Stimulated activated CD8-positive, alpha-beta memory T cell treated with anti-CD3 and anti-CD28 coated beads, Interleukin-4, amount 100 ng/mL, for 48 hours (primary cell): Measurements from ENCODE around the gene BMP8A.
"Not testable (repeated sequence)": the region's sequence is repeated elsewhere in the genome, so short reads cannot be mapped to it uniquely, and the experiment has no call there.

ENCODE experiments used
- DNase-seq: peaks from one replicate; pipeline ENCODE4 v3.0.0-alpha.2; 2020

BMP8A gene

GRCh38 chr1:39491146-39491921, at the start of gene BMP8A:
TSS of gene BMP8A (plus strand) at chr1:39491636. CDS start at chr1:39491992, 356 bp downstream.
- peak; percentile 78 for DNase-seq

DNA sequence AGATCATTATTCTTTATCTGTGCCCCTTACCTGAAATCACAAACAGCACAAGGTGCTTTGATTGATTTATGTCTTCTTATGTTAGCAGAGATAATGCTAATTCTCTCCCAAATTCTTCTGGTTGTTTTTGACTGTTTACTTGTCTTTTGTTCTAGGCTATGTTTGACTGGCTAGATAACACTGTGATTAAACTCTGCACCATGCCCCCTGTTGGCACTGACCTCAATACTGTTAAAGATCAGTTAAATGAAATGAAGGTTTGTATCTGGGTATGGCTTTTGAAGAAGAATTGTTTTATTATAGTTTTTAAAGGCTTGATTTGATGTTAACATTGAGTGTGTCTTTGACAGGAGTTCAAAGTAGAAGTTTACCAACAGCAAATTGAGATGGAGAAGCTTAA, 49.6 kb upstream of the BMP8A start:
- no peak for DNase-seq

DNA sequence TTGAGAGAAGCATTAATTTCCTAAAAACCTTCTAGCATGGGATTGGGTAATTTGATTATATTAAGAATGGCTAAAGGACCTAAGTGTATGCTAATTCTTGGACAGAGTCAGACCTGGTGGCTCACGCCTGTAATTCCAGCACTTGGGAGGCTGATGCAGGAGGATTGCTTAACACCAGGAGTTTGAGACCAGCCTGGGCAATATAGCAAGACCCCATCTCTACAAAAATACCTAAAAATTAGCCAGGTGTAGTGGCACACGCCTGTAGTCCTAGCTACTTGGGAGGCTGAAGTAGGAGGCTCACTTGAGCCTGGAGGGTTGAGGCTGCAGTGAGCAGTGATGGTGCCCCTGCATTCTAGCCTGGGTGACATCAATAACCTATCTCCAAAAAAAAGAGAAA, 45.9 kb upstream of the BMP8A start:
- no peak for DNase-seq

- no peak for DNase-seq
These were observed 44.4 kb upstream of the BMP8A start for GRCh38 chr1:39446986-39447567.

GRCh38 chr1:39450041-39450440, 41.4 kb upstream of the BMP8A start:
- DNase-seq, result not testable (repeated sequence)

DNA sequence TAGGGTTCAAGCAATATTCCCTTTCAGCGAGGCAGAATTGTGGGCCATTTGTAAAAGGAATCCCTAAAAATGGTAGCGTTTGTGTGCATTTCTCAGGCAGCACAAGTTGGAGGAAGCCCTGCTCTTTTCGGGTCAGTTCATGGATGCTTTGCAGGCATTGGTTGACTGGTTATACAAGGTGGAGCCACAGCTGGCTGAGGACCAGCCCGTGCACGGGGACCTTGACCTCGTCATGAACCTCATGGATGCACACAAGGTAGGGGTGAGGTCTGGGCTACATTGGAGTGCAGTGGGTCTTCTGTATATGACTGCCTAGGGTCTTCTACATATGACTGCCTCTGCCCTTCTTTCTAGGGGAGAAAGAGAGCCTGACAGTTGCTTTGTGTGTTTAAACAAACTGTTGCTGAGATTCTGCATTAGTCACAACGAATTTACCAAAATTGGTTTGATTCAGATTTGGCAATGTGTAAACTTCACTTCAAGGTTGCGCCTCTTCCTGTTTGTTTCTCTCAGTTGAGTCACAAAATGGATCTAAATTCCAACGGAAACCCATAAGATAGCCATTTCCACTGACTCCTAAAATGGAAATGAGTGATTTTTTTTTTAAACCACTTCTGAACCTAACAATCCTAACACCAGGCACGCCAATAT, 40.4 kb upstream of the BMP8A start:
- no peak for DNase-seq

- no peak for DNase-seq
These were observed 39.4 kb upstream of the BMP8A start for GRCh38 chr1:39452081-39452480.

DNA sequence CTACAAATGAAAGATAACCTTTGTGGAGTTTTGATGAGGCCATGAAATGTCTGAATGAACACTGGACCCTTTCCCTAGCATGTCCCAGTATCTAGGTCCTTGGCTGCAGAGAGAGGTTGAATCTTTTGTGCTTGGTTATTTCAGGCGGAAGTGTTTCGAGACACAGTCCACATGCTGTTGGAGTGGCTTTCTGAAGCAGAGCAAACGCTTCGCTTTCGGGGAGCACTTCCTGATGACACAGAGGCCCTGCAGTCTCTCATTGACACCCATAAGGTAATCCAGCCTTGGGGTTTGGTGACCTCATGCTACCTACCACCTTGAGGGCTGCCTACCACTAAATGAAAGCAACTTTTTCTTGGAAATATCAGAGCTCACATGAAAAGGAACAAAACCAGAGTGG, 38.9 kb upstream of the BMP8A start:
- no peak for DNase-seq

DNA sequence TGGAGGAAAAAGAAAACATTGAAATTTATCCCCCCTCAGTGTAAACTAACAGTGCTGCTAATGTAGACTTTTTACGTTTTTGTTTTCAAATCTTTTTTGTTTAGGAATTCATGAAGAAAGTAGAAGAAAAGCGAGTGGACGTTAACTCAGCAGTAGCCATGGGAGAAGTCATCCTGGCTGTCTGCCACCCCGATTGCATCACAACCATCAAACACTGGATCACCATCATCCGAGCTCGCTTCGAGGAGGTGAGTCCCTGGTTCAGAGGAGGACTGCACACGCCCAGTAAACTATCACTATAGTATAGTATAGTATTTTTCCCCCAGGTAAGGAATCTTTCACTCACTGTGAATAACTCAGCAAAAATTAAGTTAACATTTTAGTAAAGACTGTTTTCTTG, 37.8 kb upstream of the BMP8A start:
- DNase-seq, result no peak

- DNase-seq, result no peak
These were observed 32.4 kb upstream of the BMP8A start for GRCh38 chr1:39458991-39459390.

DNA sequence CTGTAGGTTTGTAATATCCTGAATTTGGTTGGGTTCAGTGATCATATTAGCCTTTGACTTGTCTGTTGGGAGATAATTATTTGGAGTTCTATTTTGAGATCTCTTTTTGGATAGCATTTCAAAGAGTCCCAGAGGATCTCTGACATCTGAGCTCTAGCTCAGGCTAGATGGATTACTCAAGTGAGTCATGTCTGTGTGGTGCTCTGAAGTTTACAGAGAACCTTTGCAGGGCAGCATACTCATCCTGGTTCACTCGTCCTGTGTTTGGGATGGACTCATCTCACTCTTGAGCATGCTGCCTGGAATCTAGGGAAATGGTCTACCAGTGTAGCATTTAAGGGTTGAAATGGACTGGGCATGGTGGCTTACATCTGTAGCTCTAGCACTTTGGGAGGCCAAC, 29.4 kb upstream of the BMP8A start:
- no peak for DNase-seq

DNA sequence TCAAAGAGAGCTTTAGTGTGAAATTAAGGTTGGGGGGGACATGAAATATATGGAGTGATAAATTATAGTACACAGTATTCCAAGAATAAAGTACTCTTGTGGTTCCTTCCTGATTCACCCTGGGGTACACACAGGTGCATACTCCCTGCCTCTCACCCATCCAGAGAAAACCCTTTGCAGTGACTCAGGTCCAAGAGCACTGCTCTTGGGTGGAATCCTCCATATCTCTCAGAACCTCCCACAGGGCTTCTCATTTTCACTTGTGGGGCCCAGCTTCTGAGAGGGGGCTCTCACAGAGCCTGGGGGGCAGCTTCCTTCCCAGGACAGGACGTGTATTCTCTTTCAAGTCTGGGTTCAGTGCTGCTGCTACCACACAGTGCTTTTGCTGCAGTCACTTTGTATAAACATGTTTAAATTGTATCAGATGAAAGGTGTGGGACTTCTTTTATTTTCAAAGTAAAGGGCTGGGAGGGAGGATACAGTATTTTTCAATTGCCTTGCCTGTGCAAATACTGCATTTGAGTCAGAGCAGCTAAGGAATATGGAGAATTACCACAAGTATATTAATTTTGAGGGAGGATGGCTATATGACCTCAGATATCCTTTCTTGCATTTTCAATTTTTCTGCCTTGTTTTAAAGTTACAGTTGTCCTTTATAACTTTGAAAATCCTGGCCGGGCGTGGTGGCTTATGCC, 24.9 kb upstream of the BMP8A start:
- DNase-seq, result no peak

GRCh38 chr1:39467108-39467720, 24.2 kb upstream of the BMP8A start:
- not testable (repeated sequence) for DNase-seq

DNA sequence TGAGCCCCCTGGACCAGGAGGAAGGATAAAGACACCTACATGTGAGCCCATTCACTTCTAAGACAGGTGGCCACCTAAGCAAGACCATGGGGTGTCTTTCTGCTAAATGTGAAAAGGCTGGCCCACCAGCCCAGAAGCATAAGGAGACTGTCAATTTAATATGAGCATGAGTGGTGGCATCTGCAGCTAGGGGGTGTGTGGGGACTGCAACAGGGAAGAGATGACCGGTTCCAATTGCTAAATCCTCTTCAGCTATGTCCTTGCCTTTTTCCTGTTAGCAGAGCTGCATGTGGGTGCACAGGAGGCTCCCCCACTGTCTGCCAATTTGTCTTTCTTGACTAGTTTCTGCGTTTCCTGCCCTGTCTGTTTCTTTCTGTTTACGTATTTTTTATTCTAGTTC, 22.3 kb upstream of the BMP8A start:
- DNase-seq, result no peak

DNA sequence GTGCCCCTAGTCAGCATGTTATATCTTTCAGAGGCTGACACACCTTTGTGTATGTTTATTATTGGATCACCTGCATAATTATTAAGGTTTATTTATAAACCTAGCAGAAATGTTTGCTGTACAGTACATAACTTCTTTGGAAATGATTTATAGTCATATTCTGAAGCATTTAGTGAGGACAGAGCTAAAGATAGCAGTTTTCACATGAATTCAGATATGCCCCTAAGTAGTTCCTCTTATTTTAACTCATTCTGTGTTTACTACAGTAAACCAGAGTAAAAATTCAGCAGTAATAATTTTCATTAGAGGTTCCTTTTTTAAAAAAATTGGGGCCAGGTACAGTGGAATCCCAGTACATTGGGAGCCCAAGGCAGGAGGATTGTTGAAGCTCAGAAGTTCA, 21.4 kb upstream of the BMP8A start:
- no peak for DNase-seq

- no peak for DNase-seq
These were observed 18.6 kb upstream of the BMP8A start for GRCh38 chr1:39472826-39473225.

- DNase-seq, result no peak
These were observed 18.1 kb upstream of the BMP8A start for GRCh38 chr1:39473324-39473723.

DNA sequence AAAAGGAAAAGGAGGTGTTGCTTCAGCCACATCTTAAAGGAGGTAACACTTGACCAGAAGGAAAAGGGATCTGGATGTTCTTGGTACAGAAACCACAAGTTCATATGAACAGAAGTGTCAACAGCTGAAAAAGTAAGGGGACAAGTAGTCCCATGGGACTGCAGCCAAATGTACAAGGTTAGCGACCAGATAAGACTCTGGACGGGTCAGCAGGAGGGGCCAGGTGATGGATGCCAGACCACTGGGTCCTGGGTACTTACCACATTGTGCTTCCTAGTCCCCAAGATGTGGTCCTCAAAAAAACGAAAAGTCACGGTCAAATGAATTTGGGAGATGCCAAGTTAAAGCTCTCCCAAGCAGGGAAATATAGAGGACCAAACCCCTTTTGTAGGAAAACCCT, 16.6 kb upstream of the BMP8A start:
- DNase-seq, result no peak

- not testable (repeated sequence) for DNase-seq
These were observed 15.9 kb upstream of the BMP8A start for GRCh38 chr1:39475551-39475950.

DNA sequence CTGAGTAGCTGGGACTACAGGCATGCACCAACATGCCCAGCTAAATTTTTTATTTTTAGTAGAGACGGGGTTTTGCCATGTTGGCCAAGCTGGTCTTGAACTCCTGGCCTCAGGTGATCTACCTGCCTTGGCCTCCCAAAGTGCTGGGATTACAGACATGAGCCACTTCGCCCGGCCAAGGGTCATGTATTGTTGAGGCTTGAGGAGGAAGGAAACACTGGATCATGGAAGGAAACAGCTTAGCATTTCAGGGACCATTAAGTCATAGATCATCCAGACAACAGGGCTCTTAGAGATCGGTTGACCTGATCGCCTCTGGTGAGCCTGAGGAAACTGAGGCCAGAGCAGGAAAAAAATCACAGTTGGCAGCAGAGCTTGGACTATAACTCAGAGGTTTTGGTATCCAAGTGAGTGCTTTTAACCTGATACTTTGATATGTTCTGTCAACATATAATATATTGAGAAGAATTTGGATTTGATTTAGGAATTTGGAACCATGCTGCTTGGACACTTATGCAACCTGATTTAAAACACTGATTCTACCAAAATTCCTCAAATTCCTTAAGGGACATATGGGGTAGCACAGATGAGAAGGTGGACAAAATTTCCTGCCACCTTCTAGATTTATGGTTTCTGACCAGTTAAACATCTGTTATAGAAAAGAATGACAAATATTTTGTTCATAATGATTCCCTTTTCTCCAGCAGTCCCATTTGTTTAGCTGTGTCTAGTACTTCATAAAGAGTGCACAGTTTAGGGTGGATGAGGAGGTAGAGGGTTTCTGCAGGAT, 13.1 kb upstream of the BMP8A start:
- DNase-seq, result no peak

DNA sequence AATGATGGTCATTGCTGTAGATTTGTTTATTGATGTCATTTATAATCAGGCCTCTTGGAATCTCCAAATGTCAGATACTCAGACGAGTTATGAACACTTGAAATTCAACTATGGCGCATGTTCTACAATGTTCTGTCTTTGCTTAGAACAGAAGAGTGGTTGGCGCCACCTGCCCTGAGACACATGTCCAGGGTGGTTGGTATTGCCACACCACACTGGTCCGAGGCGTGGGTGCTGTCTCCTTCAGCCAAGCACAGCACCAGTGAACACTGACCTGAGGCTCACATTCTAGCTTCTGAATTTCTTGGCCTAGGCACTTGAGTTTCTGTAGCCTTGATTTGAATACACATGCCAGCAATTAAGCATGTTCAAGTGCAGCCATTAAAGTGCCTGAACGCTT, 10.1 kb upstream of the BMP8A start:
- no peak for DNase-seq

- DNase-seq, result no peak
These were observed 8.2 kb upstream of the BMP8A start for GRCh38 chr1:39483276-39483675.
